Measurements from ENCODE around the gene CARMIL1.

Gene CARMIL1

GRCh38 chr6:25312034-25312620 is 33.0 kb downstream of the CARMIL1 start:
- no peak for DNase-seq

- no peak for DNase-seq
These were observed 33.5 kb downstream of the CARMIL1 start for GRCh38 chr6:25312703-25313102.

GRCh38 chr6:25314509-25315175 is 35.5 kb downstream of the CARMIL1 start:
- DNase-seq, result no peak

- DNase-seq, result no peak
These were observed 36.3 kb downstream of the CARMIL1 start for GRCh38 chr6:25315194-25316177.

- no peak for DNase-seq
These were observed 37.5 kb downstream of the CARMIL1 start for GRCh38 chr6:25316626-25317025.

- no peak for DNase-seq
These were observed 39.4 kb downstream of the CARMIL1 start for GRCh38 chr6:25318589-25318988.

- DNase-seq, result no peak
These were observed 41.3 kb downstream of the CARMIL1 start for GRCh38 chr6:25320459-25320858.

- DNase-seq, result no peak
These were observed 43.5 kb downstream of the CARMIL1 start for GRCh38 chr6:25322692-25323091.

GRCh38 chr6:25324066-25324762 is 45.0 kb downstream of the CARMIL1 start:
- no peak for DNase-seq

GRCh38 chr6:25326126-25326525 is 47.0 kb downstream of the CARMIL1 start:
- no peak for DNase-seq

- DNase-seq, result no peak
These were observed 47.8 kb downstream of the CARMIL1 start for GRCh38 chr6:25326960-25327359.

- DNase-seq, result no peak
These were observed 48.3 kb downstream of the CARMIL1 start for GRCh38 chr6:25327432-25327831.

- no peak for DNase-seq
These were observed 50.1 kb downstream of the CARMIL1 start for GRCh38 chr6:25329161-25329817.

- DNase-seq, result no peak
These were observed 50.8 kb downstream of the CARMIL1 start for GRCh38 chr6:25329982-25330381.

- no peak for DNase-seq
These were observed 51.9 kb downstream of the CARMIL1 start for GRCh38 chr6:25330796-25331685.

GRCh38 chr6:25332165-25332564 is 53.0 kb downstream of the CARMIL1 start:
- no peak for DNase-seq

GRCh38 chr6:25332655-25333071 is 53.5 kb downstream of the CARMIL1 start:
- no peak for DNase-seq

- no peak for DNase-seq
These were observed 54.3 kb downstream of the CARMIL1 start for GRCh38 chr6:25333471-25333870.

GRCh38 chr6:25334793-25335192 is 55.6 kb downstream of the CARMIL1 start:
- DNase-seq, result no peak

- no peak for DNase-seq
These were observed 57.8 kb downstream of the CARMIL1 start for GRCh38 chr6:25336996-25337395.

GRCh38 chr6:25337431-25337830 is 58.3 kb downstream of the CARMIL1 start:
- no peak for DNase-seq

All from activated CD4-positive, alpha-beta T cell treated with anti-CD3 and anti-CD28 coated beads, Interleukin-2, amount 50 U/mL, for 4 hours (primary cell).